Hematopoietic multipotent progenitor cell treated with erythropoietin and hydrocortisone succinate and interleukin-3 and kit ligand, for 6 days (in vitro differentiated cells): ENCODE data around the gene MRPL52.
"Not testable (repeated sequence)": the region's sequence is repeated elsewhere in the genome, so short reads cannot be mapped to it uniquely, and the experiment has no call there.

Source experiments
- DNase-seq: peaks from one replicate; pipeline ENCODE4 v3.0.0-alpha.2; 2015

MRPL52 gene

DNA sequence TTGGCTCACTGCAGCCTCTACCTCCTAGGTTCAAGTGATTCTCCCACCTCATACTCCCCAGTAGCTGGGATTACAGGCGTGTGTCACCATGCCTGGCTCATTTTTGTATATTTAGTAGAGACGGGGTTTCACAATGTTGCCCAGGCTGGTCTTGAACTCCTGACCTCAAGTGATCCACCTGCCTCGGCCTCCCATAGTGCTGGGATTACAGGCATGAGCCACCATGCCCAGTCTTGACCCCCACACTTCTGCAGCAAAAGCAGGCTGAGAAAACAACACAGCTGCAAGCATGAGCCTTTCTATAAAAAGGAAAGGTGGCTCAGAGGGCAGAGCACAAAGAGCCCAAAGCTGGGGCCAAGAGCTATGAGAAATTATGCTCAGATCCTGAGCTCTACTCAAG is 30.7 kb downstream of the MRPL52 start:
- DNase-seq: not testable (repeated sequence)

DNA sequence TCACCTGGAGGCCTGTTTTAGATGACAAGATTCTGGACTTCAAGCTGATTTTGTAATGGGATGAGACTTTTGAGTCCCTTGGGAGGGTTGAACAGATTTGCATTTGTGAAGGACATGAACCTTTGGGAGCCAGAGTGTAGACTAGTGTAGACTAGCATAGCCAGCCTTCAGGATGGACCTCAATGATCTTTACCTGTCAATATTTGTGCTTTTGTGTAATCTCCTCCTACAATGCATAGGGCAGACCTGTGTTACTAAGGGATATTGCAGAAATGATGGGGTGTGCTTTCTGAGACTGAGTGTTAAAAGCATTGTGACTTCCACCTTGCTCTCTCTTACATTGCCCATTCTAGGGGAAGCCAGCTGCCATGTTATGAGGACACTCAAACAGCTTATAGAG is 32.0 kb downstream of the MRPL52 start:
- DNase-seq: no peak

DNA sequence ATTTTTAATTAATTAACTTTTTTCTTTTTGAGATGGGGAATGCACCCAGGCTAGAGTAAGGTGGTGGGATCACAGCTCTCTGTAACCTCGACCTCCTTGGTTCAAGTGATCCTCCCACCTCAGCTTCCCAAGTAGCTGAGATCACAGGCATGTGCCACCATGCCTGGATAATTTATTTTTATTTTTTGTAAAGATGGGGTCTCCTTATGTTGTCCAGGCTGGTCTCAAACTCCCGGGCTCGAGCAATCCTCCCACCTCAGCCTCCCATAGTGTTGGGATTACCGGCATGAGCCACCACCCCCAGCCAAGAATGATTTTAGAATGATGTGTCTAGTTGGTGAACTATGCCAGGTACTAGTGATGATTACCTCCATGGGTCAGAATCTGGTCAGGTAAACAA is 35.3 kb downstream of the MRPL52 start:
- DNase-seq: no peak

DNA sequence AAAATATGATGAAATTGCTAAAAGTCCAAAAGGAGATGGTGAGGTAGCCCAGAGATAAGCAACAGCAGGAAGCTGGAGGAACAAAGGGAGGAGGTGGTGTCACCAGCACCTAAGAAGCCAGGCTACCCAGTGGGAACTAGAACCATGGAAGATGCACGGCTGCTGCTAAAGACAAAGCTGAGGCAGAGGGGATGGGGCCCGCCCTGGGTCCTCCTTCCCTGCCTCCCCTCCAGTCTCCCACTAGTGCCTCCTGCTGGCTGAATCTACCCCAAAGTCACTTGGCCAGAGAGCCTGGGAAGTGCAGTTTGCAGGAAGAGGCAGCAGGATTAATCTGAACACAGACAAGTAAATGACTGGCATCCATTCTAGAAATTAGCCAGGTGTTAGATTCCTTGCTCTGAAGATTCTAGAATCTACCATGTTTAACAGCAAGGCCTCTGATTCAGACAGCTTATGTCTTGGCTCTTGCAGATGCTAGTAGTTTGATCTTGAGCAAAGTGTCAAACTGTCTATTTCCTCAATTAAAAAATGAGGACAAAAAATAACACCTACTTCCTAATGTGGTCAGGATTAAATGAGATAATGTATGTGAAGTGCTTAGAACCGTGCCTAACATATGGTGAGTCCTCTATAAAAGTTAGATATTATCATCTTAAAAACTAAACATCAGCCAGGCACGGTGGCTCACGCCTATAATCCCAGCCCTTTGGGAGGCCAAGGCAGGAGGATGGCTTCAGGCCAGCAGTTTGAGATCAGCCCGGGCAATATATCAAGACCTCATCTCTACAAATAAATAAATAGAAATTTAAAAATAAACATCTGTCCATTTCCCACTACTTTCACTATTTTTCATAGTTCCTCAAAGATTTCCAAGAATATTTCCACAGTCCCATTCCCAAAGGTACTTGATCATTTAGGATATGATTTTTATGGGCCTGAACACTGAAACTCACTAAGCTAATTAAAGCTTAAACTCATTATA is 36.0 kb downstream of the MRPL52 start:
- DNase-seq: no peak

DNA sequence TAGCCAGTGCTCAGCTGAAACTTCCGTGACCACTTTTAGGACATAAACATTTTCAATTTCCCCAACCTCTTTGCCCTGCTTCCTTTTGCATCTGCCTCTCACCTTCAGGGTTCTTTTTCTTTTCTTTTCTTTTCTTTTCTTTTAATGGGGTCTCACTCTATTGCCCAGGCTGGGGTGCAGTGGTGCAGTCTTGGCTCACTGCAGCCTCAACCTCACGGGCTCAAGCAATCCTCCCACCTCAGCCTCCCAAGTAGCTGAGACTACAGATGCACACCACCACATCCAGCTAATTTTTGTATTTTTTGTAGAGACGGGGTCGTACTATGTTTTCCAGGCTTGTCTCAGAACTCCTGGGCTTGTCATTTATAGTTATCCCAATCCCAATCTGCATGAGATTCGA is 37.2 kb downstream of the MRPL52 start:
- no peak for DNase-seq

DNA sequence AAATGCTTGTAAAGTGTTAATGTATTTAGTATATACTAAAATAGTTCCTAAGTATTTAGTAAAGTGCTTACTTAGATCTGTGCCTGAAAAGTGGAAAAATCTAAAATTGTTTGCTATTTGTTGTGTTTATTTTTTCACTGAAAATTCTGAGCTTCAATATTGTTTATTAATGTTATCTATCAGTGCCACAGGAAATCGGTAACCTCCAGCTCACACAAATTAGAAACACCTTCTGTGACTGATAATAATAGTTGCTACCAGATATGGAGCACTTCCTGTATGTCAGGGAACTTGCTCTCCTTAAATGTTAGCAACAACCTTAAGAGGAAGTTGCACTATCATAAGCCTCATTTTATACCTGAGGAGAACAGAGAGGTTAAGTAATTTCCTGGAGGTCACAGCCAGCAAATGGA is 41.1 kb downstream of the MRPL52 start:
- peak; percentile 80 for DNase-seq

DNA sequence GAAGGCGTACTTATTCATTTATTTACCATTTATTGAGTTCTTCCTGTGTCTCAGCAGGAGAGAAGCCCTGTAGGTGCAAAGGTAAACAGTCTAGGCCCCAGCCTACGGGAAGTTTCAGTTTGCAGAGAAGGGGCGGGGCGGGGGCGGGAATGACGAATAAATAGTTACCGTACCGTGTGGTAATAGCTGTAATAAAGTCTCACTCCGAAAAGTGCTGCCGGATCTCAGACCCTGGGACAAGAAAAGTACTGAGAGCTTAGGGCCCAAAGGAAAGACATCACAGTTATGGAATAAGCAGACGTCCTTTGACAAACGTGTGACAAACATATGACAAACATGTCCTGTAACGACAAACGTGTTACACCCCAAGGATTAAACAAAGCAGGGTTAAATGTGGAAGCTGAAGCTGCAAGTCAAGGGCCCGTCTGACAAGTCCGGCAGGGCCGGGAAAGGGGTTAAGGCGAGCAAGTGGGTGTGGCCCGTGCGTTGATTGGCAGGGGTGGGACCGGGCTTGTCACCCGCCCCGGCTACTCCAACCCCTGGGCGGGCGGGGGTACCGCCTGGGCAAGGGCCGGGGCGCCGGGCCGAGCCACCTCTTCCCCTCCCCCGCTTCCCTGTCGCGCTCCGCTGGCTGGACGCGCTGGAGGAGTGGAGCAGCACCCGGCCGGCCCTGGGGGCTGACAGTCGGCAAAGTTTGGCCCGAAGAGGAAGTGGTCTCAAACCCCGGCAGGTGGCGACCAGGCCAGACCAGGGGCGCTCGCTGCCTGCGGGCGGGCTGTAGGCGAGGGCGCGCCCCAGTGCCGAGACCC is 41.7 kb downstream of the MRPL52 start, which contains the start of gene LRP10:
Gene LRP10, plus strand, starts transcription at position 517 of the 809 bp plus-strand sequence. CDS start 564 bp downstream, outside the sequence.
- peak; percentile 96 for DNase-seq

DNA sequence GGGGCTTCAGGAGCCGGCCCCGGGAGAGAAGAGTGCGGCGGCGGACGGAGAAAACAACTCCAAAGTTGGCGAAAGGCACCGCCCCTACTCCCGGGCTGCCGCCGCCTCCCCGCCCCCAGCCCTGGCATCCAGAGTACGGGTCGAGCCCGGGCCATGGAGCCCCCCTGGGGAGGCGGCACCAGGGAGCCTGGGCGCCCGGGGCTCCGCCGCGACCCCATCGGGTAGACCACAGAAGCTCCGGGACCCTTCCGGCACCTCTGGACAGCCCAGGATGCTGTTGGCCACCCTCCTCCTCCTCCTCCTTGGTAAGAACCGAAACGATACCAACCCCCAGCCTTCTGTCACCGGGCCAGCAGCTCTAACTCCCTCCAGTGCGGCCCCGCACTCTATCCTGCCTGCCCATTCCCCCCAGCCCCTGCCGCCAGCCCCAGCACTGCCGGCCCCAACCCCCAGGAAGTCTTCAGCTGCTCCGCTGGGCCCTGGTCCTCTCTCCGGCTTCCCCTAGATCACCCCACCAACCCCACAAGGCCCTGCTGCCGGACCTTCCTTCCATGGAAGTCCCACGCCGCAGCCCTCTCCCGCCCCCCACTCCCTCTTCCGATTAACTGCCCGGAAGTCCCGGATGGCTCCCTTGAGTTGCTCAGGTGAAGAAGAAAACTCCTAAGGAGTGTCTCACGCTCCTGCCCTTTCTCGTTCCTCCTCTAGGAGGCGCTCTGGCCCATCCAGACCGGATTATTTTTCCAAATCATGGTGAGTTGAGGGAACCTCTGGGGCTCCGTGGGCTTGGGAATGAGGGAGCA is 42.5 kb downstream of the MRPL52 start:
- peak; percentile 86 for DNase-seq

DNA sequence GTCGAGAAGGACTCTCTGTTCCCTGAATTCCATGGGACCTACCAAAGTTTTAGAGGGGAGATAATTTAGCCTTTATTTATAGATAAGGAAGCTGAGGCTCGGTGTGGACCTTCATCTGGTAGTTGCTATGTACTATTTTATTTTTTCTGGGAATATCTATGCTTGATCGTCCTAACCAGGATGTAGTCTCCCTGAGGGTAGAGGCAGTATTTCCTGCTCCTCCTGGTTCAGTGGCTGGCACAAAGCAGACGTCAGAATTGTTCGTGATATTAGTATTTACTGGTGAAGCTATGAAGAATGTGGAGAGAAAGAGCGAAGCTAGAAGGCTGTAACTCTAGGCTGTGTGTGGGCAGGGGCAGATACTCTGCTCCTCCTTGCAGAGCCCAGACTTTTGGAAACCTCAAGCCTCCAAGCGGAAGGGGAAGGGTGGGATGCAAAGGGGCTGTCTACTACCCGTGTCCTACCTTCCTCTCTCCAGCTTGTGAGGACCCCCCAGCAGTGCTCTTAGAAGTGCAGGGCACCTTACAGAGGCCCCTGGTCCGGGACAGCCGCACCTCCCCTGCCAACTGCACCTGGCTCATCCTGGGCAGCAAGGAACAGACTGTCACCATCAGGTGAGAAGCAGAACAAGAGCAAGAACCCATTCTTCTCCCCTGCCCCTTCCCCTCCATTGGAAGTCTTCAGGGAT is 43.3 kb downstream of the MRPL52 start:
- no peak for DNase-seq

DNA sequence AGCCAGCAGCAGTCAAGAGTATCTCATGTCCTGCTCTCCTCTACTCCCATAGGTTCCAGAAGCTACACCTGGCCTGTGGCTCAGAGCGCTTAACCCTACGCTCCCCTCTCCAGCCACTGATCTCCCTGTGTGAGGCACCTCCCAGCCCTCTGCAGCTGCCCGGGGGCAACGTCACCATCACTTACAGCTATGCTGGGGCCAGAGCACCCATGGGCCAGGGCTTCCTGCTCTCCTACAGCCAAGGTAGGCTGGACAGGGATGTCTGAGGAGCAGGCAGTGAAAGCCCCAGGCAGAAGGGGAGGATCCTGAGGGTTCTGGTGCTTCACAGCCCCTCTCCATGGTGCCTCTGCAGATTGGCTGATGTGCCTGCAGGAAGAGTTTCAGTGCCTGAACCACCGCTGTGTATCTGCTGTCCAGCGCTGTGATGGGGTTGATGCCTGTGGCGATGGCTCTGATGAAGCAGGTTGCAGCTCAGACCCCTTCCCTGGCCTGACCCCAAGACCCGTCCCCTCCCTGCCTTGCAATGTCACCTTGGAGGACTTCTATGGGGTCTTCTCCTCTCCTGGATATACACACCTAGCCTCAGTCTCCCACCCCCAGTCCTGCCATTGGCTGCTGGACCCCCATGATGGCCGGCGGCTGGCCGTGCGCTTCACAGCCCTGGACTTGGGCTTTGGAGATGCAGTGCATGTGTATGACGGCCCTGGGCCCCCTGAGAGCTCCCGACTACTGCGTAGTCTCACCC is 45.5 kb downstream of the MRPL52 start:
- DNase-seq: no peak

DNA sequence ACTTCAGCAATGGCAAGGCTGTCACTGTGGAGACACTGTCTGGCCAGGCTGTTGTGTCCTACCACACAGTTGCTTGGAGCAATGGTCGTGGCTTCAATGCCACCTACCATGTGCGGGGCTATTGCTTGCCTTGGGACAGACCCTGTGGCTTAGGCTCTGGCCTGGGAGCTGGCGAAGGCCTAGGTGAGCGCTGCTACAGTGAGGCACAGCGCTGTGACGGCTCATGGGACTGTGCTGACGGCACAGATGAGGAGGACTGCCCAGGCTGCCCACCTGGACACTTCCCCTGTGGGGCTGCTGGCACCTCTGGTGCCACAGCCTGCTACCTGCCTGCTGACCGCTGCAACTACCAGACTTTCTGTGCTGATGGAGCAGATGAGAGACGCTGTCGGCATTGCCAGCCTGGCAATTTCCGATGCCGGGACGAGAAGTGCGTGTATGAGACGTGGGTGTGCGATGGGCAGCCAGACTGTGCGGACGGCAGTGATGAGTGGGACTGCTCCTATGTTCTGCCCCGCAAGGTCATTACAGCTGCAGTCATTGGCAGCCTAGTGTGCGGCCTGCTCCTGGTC is 46.1 kb downstream of the MRPL52 start:
- DNase-seq: no peak

DNA sequence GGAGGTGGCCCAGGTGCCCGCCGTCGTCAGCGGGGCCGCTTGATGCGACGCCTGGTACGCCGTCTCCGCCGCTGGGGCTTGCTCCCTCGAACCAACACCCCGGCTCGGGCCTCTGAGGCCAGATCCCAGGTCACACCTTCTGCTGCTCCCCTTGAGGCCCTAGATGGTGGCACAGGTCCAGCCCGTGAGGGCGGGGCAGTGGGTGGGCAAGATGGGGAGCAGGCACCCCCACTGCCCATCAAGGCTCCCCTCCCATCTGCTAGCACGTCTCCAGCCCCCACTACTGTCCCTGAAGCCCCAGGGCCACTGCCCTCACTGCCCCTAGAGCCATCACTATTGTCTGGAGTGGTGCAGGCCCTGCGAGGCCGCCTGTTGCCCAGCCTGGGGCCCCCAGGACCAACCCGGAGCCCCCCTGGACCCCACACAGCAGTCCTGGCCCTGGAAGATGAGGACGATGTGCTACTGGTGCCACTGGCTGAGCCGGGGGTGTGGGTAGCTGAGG is 47.4 kb downstream of the MRPL52 start:
- no peak for DNase-seq

DNA sequence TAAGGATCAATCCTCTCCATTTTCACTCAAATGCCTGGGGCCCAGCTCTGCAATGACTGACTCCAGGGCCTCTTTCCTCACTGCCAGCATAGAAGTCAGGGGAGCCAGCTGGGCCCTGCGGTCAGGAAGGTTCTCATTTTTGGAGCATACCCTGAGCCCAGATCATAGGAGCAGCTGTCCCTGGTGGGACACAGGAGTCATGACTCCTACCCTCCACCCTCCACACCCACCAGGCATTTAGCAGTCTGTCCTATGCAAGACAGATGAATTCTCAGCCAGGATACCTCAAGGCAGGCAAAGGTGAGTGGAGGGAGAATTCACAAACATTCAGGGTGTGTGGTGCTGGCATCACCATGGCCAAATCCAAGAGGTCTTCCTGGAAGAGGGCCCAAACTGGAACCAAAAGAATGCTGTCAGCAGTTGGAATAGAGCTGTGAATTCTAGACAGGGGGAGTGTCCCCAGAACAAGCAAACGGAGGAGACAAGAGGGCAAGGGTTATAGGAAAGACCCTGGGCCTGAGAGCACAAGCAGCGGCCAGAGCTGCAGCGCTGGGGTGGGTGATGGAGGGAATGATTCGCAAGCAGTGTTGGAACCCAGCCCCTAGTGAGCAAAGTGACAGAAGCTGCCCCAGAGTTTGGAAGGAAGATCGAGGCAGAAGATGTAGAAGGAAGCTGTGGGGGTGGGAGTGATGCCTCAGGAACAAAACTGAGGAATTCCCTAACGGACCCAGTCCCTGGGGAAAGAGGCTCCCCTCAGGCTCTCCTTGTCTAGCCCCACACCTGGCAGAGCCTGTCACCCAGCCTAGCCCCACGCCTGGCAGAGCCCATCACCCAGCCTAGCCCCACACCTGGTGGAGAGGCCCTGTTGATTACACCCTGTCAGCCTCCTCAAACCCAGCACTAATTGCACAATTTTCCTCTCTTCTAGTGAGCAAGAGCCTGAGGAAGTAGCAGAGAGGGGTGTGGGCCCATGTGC is 48.9 kb downstream of the MRPL52 start:
- DNase-seq: no peak

DNA sequence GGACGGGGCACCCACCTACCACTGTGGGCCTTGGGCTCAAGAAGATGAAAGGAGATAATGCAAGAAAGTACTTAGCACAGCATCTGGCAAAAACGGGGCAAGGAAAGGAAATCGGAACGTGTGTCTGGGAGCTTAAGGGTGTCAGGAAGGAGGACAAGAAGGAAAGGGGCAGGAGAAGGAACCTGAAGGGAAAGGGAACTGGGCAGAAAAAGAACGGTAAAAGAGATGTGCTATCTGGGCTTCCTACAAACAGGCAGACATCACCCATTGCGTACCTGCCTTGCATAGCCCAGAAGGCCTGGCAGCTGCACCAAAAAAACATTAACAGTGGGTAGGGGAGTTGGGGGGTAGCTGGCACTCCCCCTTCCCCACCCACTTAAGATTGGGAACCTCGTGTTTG is 52.4 kb downstream of the MRPL52 start:
- no peak for DNase-seq

DNA sequence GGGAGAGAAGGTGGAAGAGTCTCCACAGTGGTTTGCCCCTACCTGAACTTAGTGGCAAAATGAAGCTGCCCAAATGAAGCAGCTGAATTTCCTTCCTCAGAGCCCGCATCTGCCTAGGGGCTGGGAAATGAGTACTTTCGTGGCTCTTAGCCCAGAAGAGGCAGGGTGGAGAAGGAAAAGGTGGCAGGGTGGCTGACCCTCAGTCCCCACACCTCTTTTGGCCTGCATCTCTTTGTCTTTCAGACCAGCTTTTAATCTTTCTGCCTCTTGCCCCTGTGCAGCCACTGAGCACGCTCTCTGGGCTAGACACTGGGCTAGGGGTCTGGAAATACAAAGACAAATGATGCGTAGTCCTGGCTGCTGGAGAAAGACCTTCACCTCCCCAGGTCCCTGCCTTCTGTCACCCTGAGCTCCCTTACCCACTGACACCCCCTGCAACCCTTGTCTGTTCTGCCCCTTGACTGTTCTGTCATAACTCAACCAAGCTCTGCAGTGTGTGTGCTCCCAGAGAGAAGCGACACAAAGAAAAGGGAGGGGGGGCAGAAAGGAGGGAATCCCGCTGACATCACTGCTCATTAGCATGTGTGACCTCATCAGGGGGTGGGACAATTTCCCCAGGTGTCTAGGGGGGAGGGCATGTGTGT is 53.0 kb downstream of the MRPL52 start:
- DNase-seq: no peak

DNA sequence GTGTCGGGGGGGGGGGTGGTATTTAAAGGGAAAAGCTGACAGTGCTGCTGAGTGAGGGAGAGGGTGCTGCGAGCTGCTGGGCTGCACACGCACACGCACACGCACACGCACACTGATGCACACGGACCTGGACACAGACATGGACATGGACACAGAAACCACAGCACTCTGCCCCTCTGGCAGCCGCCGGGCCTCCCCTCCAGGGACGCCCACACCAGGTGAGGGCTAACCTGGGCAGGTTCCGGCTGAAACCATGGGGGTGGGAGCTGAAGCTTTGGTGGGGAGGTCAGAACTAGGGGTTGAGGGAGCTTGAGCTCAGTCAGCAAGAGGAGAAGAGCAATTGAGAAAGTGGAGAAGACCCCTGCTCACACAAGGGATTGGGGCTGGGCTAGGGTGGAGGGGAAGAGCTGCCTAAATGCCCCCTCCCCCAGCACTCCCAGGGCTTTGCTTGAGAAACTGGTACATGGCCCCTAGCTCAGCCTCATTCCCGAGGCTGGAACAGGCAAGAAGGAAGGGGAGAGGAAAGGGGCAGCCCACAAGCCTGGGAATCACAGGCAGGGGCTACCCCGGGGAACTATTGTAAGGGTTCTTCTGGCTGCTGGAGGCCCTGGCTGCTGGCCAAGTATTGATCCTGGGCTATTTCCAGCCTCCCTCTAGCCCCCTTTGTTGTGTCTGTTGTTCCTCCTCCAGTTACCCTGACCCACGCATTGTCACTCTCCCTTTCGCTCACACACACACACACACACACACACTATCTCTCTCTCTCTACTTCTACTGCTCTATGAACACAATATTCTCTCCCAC is 53.7 kb downstream of the MRPL52 start, which contains the start of gene REM2:
Gene REM2, plus strand, starts transcription at position 50 of the 804 bp plus-strand sequence. Its CDS starts 66 bp downstream, at position 116.
- DNase-seq: no peak

DNA sequence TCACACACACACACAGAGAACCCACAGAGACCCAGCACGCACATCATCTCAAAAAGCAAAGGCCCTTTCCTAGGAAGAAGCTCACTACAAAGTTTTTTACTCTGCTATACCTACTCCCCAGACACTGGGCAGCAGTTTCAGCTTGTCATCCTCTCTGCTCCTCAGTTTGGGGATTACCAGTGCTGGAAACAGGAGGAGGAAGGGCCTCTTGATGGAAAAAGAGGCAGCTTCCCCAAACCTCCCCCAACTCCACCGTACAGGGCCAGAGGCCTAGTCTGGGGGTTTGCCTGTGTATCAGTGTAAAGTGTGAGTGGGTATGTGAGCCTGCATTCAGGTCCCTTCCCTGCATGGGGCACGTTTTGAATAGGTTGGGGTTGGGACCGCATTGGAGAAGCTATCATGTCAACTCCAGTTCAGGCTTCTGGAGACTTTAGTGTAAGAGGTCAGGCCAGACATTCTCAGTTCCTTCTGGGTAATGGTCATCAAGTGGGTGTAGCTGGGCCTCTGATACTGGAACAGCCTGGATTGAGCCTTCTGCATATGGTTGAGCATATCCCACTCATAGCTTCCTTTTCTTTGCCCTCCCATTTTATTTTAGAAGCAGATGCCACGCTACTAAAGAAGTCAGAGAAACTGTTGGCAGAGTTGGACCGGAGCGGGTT is 54.5 kb downstream of the MRPL52 start:
- no peak for DNase-seq
